Natural killer cell (primary cell): Measurements from ENCODE around the gene TBCEL. TPM values are rescaled to one million over a fixed set of nuclear protein-coding genes. Genes with fewer than 3 reads are reported as not detected.

Experiments used
- ATAC-seq, 3 donors: fragments of 150-1000 bp in 2 of 3; fragments of 200-7000 bp in 1 of 3; cut with Tn5 transposase; 1 replicate in 1 of 3; 2 replicates in 2 of 3; pipeline ENCODE4 v1.10.0; 2021; ENCODE audit warnings: mild to moderate bottlenecking in 2 of 3, moderate library complexity in 2 of 3
- DNase-seq, 2 donors: peaks; one replicate each; pipeline versions ENCODE4 v3.0.0 to v3.0.0-alpha.2; 2013 to 2021; ENCODE audit warnings: mixed read lengths in 1 of 2
- H3K27ac ChIP-seq: one replicate; pipeline ENCODE4 v1.5.1; 2013; ENCODE audit warnings: mild to moderate bottlenecking, low read length
- H3K27me3 ChIP-seq: one replicate; pipeline ENCODE4 v1.6.1; 2013; ENCODE audit warnings: low read length; ENCODE audit not compliant: control insufficient read depth, insufficient read depth
- H3K36me3 ChIP-seq: one replicate; pipeline ENCODE4 v1.6.1; 2013; ENCODE audit warnings: low read length; ENCODE audit not compliant: control insufficient read depth, insufficient read depth
- H3K4me1 ChIP-seq: one replicate; pipeline ENCODE4 v1.6.1; 2013; ENCODE audit warnings: low read length; ENCODE audit not compliant: control insufficient read depth, insufficient read depth
- H3K4me3 ChIP-seq: one replicate; pipeline ENCODE4 v1.5.1; 2013; ENCODE audit warnings: low read length
- H3K9me3 ChIP-seq: one replicate; pipeline ENCODE4 v1.6.1; 2013; ENCODE audit warnings: low read length; ENCODE audit not compliant: control insufficient read depth, insufficient read depth
- H3K27ac Mint-ChIP-seq, 2 donors: one replicate each; pipeline ENCODE4 v1.8.0; 2022; ENCODE audit warnings: mild to moderate bottlenecking in 2 of 2, mixed read lengths in 2 of 2, moderate library complexity in 1 of 2
- H3K27me3 Mint-ChIP-seq, 2 donors: one replicate each; pipeline ENCODE4 v1.8.0; 2022; ENCODE audit warnings: low read depth in 2 of 2, mixed read lengths in 2 of 2
- H3K36me3 Mint-ChIP-seq: one replicate; pipeline ENCODE4 v1.8.0; 2022; ENCODE audit warnings: mixed read lengths
- H3K4me1 Mint-ChIP-seq, 2 donors: one replicate each; pipeline ENCODE4 v1.8.0; 2022; ENCODE audit warnings: mixed read lengths in 2 of 2
- H3K4me3 Mint-ChIP-seq: one replicate; pipeline ENCODE4 v1.8.0; 2022; ENCODE audit warnings: mild to moderate bottlenecking, moderate library complexity, mixed read lengths
- H3K9me3 Mint-ChIP-seq, 2 donors: one replicate each; pipeline ENCODE4 v1.8.0; 2022; ENCODE audit warnings: mixed read lengths in 2 of 2
- WGBS: methylation state at CpG from one replicate; pipeline ENCODE4 v1.1.7; 2013; ENCODE audit warnings: missing lambda C conversion rate; ENCODE audit not compliant: insufficient coverage; 5-methylcytosine and 5-hydroxymethylcytosine counted together
- intact Hi-C: fragments of 100-400 bp; cut with micrococcal nuclease; formaldehyde crosslinking; loops from one replicate; pipeline ENCODE4 v1.14.2; 2022
- total RNA-seq, 4 donors: library from RNA; stranded (reverse); fragments of 120-200 nt in 1 of 4; gene quantifications; one replicate each; pipeline versions ENCODE4 v1.2.3 to v1.2.4, GENCODE V29; 2013 to 2022
- TF ChIP-seq, protein P1 (sequence below): fragments of 200-600 bp; IDR thresholded peaks from one replicate; pipeline ENCODE4 v1.8.0; 2022; ENCODE audit warnings: antibody characterized with exemption

Gene TBCEL
- total RNA-seq, 3 donors from 2014 or later (not counting 1 experiment from before 2014, with no cell fraction given), result 34.0 to 40.2 (median 37.9) TPM

DNA sequence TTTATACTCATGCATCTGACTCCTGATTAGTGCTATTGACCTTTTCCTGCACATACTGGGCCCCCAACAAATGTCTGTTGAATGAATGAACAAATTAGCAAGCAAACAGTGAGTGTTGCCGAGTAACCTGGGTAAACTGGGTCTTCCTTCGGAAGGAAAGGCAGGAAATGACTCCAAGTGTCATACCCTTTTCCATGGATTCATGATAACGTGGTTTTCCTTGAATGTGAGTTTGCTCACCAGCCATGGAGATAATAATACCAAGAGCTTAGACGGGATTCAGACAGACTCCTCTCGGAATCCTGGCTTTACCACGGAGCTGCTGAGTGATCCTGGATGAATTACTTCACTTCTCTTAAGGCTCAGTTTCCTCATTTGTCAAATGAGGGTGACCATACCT lies 93.9 kb downstream of the TBCEL start:
- 66% methylated on average over 6 of the region's 6 CpGs for WGBS
- TF ChIP-seq, protein P1, sequence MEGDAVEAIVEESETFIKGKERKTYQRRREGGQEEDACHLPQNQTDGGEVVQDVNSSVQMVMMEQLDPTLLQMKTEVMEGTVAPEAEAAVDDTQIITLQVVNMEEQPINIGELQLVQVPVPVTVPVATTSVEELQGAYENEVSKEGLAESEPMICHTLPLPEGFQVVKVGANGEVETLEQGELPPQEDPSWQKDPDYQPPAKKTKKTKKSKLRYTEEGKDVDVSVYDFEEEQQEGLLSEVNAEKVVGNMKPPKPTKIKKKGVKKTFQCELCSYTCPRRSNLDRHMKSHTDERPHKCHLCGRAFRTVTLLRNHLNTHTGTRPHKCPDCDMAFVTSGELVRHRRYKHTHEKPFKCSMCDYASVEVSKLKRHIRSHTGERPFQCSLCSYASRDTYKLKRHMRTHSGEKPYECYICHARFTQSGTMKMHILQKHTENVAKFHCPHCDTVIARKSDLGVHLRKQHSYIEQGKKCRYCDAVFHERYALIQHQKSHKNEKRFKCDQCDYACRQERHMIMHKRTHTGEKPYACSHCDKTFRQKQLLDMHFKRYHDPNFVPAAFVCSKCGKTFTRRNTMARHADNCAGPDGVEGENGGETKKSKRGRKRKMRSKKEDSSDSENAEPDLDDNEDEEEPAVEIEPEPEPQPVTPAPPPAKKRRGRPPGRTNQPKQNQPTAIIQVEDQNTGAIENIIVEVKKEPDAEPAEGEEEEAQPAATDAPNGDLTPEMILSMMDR, result no peak
- Mint-ChIP-seq H3K36me3 (no peaks in the 10 kb centered on the region), H3K4me1 (peaks cover 0 to under 1% of the 10 kb centered on the region in 2 donors), H3K9me3 (no peaks in the 10 kb centered on the region), H3K27me3 (peaks cover 6% of the 10 kb centered on the region in 2 donors), H3K27ac (no peak overlapping the region), H3K4me3 (no peak overlapping the region)
- ATAC-seq (no peak), DNase-seq (no peak)
- intact Hi-C loops, result no loop called here
- H3K4me1 ChIP-seq, result no peaks in the 10 kb centered on the region
- no peak overlapping the region for H3K27ac ChIP-seq
- H3K4me3 ChIP-seq, result no peak overlapping the region
- no peaks in the 10 kb centered on the region for H3K36me3 ChIP-seq
- no peaks in the 10 kb centered on the region for H3K27me3 ChIP-seq
- H3K9me3 ChIP-seq, result peaks cover 8% of the 10 kb centered on the region

DNA sequence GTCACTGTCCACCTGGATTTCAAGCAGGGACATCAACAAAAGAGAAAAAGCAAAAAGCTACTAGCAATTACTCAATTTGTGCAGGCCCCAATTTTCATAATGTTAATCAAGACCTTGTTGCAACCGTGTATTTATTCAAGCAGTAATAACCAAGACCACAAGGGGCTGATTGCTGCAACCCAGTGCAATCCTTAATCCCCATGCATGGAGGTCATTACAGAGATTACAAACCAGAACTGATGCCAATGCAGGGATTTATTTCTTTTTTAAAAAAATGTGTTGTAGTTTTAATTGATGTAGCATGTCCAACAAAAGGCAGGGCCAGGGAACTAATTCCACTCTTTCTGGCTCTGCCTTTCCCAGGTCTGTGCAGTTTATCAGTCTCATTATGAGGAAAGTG lies 95.5 kb downstream of the TBCEL start:
- Histone ChIP-seq H3K4me1 (no peaks in the 10 kb centered on the region), H3K36me3 (no peaks in the 10 kb centered on the region), H3K27ac (no peak overlapping the region), H3K27me3 (no peaks in the 10 kb centered on the region), H3K4me3 (no peak overlapping the region), H3K9me3 (peaks cover 10% of the 10 kb centered on the region)
- ATAC-seq, result no peak
- Mint-ChIP-seq H3K9me3 (no peaks in the 10 kb centered on the region), H3K27me3 (peaks cover 7 to 8% of the 10 kb centered on the region in 2 donors), H3K4me3 (no peak overlapping the region), H3K27ac (no peak overlapping the region), H3K4me1 (no peaks in the 10 kb centered on the region), H3K36me3 (no peaks in the 10 kb centered on the region)
- 86% methylated on average over 1 of the region's 1 CpG for WGBS
- no peak for DNase-seq
- intact Hi-C loops, result no loop called here
- TF ChIP-seq, protein P1, result no peak

DNA sequence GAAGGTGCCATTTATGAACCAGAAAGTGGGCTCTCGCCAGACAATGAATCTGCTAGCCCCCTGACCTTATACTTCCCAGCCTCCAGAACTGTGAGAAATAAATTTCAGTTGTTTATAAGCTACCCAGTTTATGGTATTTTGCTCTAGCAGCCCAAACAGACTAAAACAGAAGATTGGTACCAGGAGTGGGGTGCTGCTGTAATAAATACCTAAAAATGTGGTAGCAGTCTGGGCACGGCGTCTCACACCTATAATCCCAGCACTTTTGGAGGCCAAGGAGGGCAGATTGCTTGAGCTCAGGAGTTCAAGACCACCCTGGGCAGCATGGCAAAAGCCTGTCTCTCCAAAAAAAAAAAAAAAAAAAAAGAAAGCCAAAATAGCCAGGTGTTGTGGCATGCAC lies 98.4 kb downstream of the TBCEL start:
- Mint-ChIP-seq H3K27me3 (peaks cover 5 to 12% of the 10 kb centered on the region in 2 donors), H3K9me3 (no peaks in the 10 kb centered on the region), H3K36me3 (no peaks in the 10 kb centered on the region), H3K4me3 (no peak overlapping the region), H3K4me1 (no peaks in the 10 kb centered on the region), H3K27ac (no peak overlapping the region)
- Histone ChIP-seq H3K4me1 (no peaks in the 10 kb centered on the region), H3K27me3 (no peaks in the 10 kb centered on the region), H3K36me3 (no peaks in the 10 kb centered on the region), H3K4me3 (no peak overlapping the region), H3K9me3 (peaks cover 10% of the 10 kb centered on the region), H3K27ac (no peak overlapping the region)
- intact Hi-C loops, result no loop called here
- TF ChIP-seq, protein P1, result no peak
- no peak for ATAC-seq
- no peak for DNase-seq
- 83% methylated on average over 3 of the region's 3 CpGs for WGBS

DNA sequence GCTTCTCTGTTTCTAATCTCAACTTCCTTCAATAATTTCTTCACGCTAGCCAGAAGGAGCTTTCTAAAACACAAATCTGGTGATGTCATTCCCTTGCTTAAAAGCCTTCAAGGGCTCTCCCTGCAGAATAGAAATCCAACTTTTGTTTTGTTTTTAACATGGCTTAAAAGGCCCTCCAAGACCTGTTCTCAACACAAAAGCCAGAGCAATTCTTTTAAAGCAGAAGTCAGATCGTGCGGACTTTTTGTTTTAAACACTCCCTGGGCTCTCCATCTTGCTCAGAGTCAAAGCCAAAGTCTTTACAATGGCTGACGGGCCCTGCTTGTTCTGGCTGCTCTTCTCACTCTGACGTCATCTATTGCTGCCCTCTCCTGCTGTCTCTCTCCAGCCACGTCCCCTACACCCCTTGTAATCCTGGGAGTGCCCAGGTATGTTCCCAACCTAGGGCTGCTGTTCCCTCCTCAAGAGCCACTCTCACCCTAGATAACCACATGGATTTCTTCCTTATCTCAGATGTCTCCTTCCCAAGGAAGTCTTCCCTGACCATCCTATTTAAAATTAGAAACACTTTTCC lies 99.7 kb downstream of the TBCEL start:
- H3K27ac Mint-ChIP-seq, result no peak overlapping the region

More for the DNA sequence above, 99.7 kb downstream of the TBCEL start:
- no peaks in the 10 kb centered on the region for H3K27me3 ChIP-seq
- no peaks in the 10 kb centered on the region for H3K36me3 Mint-ChIP-seq
- H3K4me1 Mint-ChIP-seq, result no peaks in the 10 kb centered on the region
- intact Hi-C loops, result no loop called here
- no peaks in the 10 kb centered on the region for H3K4me1 ChIP-seq
- H3K4me3 Mint-ChIP-seq, result no peak overlapping the region
- ATAC-seq (no peak), DNase-seq (no peak)
- no peak overlapping the region for H3K4me3 ChIP-seq
- H3K9me3 Mint-ChIP-seq, result no peaks in the 10 kb centered on the region
- peaks cover 10% of the 10 kb centered on the region for H3K9me3 ChIP-seq
- no peaks in the 10 kb centered on the region for H3K36me3 ChIP-seq
- WGBS, result 92% methylated on average over 6 of the region's 6 CpGs
- no peak overlapping the region for H3K27ac ChIP-seq
- H3K27me3 Mint-ChIP-seq, result peaks cover 5 to 14% of the 10 kb centered on the region in 2 donors
- TF ChIP-seq, protein P1, result no peak
